H9 (cell line): ENCODE measurements around the gene NEBL. TPM values are rescaled to one million over a fixed set of nuclear protein-coding genes. Genes with fewer than 3 reads are reported as not detected.

Source experiments
- DNase-seq: peaks from one replicate; pipeline ENCODE4 v3.0.0-alpha.2; 2017
- H2AFZ ChIP-seq: one replicate; pipeline ENCODE4 v1.6.1; 2013; ENCODE audit warnings: mild to moderate bottlenecking, low read length, control low read depth, moderate library complexity
- H2AK5ac ChIP-seq: 2 replicates; pipeline ENCODE4 v1.6.1; 2013; ENCODE audit warnings: low read length, control low read depth, mixed read lengths; ENCODE audit not compliant: insufficient read length
- H2BK120ac ChIP-seq: one replicate; pipeline ENCODE4 v1.6.1; 2013; ENCODE audit warnings: low read depth, mild to moderate bottlenecking, low read length, control low read depth, inconsistent platforms; ENCODE audit not compliant: poor library complexity, severe bottlenecking
- H2BK12ac ChIP-seq: 2 replicates; pipeline ENCODE4 v1.6.1; 2013; ENCODE audit warnings: low read length, control low read depth, mixed read lengths, low read depth; ENCODE audit not compliant: insufficient read length
- H2BK15ac ChIP-seq: 2 replicates; pipeline ENCODE4 v1.6.1; 2013; ENCODE audit warnings: low read depth, low read length, control low read depth
- H2BK20ac ChIP-seq: one replicate; pipeline ENCODE4 v1.6.1; 2013; ENCODE audit warnings: low read depth, mild to moderate bottlenecking, low read length, control low read depth, inconsistent platforms; ENCODE audit not compliant: poor library complexity, severe bottlenecking
- H2BK5ac ChIP-seq: 2 replicates; pipeline ENCODE4 v1.6.1; 2013; ENCODE audit warnings: low read length, control low read depth, mixed read lengths; ENCODE audit not compliant: insufficient read length
- H3K14ac ChIP-seq: 2 replicates; pipeline ENCODE4 v1.6.1; 2013; ENCODE audit warnings: low read length, control low read depth; ENCODE audit not compliant: insufficient read depth
- H3K18ac ChIP-seq: 2 replicates; pipeline ENCODE4 v1.6.1; 2013; ENCODE audit warnings: low read depth, mild to moderate bottlenecking, mixed read lengths, low read length, control low read depth; ENCODE audit not compliant: insufficient read length
- H3K23ac ChIP-seq: 2 replicates; pipeline ENCODE4 v1.6.1; 2013; ENCODE audit warnings: low read length, control low read depth, mixed read lengths, low read depth; ENCODE audit not compliant: insufficient read length
- H3K23me2 ChIP-seq: 2 replicates; pipeline ENCODE4 v1.6.1; 2013; ENCODE audit warnings: low read depth, mild to moderate bottlenecking, mixed read lengths, low read length, control low read depth; ENCODE audit not compliant: insufficient read length, poor library complexity, severe bottlenecking
- H3K27ac ChIP-seq: 2 replicates; pipeline ENCODE4 v1.5.1; 2013; ENCODE audit warnings: low read length, control low read depth, mixed read lengths, low read depth; ENCODE audit not compliant: insufficient read length
- H3K27me3 ChIP-seq: 2 replicates; pipeline ENCODE4 v1.6.1; 2013; ENCODE audit warnings: low read length, control low read depth, inconsistent platforms; ENCODE audit not compliant: insufficient read depth
- H3K4ac ChIP-seq: 2 replicates; pipeline ENCODE4 v1.6.1; 2013; ENCODE audit warnings: low read depth, mild to moderate bottlenecking, control low read depth, inconsistent platforms, low read length, moderate library complexity
- H3K4me1 ChIP-seq: 2 replicates; pipeline ENCODE4 v1.6.1; 2013; ENCODE audit warnings: low read length, control low read depth, inconsistent platforms; ENCODE audit not compliant: insufficient read depth
- H3K4me2 ChIP-seq: 2 replicates; pipeline ENCODE4 v1.6.1; 2013; ENCODE audit warnings: low read length, control low read depth, mixed read lengths; ENCODE audit not compliant: insufficient read length, insufficient read depth
- H3K56ac ChIP-seq: 2 replicates; pipeline ENCODE4 v1.6.1; 2013; ENCODE audit warnings: low read depth, mild to moderate bottlenecking, mixed read lengths, low read length, control low read depth; ENCODE audit not compliant: insufficient read length
- H3K79me1 ChIP-seq: 2 replicates; pipeline ENCODE4 v1.6.1; 2013; ENCODE audit warnings: low read depth, mild to moderate bottlenecking, moderate library complexity, low read length, control low read depth, inconsistent platforms; ENCODE audit not compliant: insufficient read depth, poor library complexity, severe bottlenecking
- H3K79me2 ChIP-seq: 2 replicates; pipeline ENCODE4 v1.6.1; 2013; ENCODE audit warnings: low read length, control low read depth, inconsistent platforms; ENCODE audit not compliant: insufficient read depth
- H3K9ac ChIP-seq: 2 replicates; pipeline ENCODE4 v1.6.1; 2013; ENCODE audit warnings: low read length, control low read depth, mixed read lengths; ENCODE audit not compliant: insufficient read length; ENCODE audit errors: extremely low read depth
- H3K9me3 ChIP-seq: one replicate; pipeline ENCODE4 v1.6.1; 2013; ENCODE audit warnings: low read depth, low read length, inconsistent platforms; ENCODE audit not compliant: control insufficient read depth
- H3T11ph ChIP-seq: one replicate; pipeline ENCODE4 v1.6.1; 2013; ENCODE audit warnings: mild to moderate bottlenecking, low read length, control low read depth, inconsistent platforms
- H4K20me1 ChIP-seq: one replicate; pipeline ENCODE4 v1.6.1; 2013; ENCODE audit not compliant: control insufficient read depth, insufficient read length, insufficient read depth
- H4K5ac ChIP-seq: 2 replicates; pipeline ENCODE4 v1.6.1; 2013; ENCODE audit warnings: low read depth, mild to moderate bottlenecking, mixed read lengths, low read length, control low read depth; ENCODE audit not compliant: insufficient read length
- H4K8ac ChIP-seq: replicated peaks from 2 replicates; pipeline ENCODE4 v1.6.1; 2013; ENCODE audit warnings: low read length, control low read depth, mixed read lengths, low read depth; ENCODE audit not compliant: insufficient read length
- H4K91ac ChIP-seq: 2 replicates; pipeline ENCODE4 v1.6.1; 2013; ENCODE audit warnings: low read depth, mild to moderate bottlenecking, moderate library complexity, mixed read lengths, low read length, control low read depth; ENCODE audit not compliant: insufficient read length
- H3K27ac Mint-ChIP-seq, 3 experiments: 2 replicates in 2 of 3; 3 replicates in 1 of 3; pipeline ENCODE4 v1.8.0; 2020 to 2021; ENCODE audit warnings: mixed read lengths in 3 of 3, mild to moderate bottlenecking in 1 of 3, moderate library complexity in 1 of 3
- H3K27me3 Mint-ChIP-seq: 2 replicates; pipeline ENCODE4 v1.8.0; 2021; ENCODE audit warnings: low read depth, mild to moderate bottlenecking, moderate library complexity, mixed read lengths
- H3K36me3 Mint-ChIP-seq, 3 experiments: 2 replicates in 2 of 3; 3 replicates in 1 of 3; pipeline ENCODE4 v1.8.0; 2020 to 2021; ENCODE audit warnings: low read depth in 3 of 3, mixed read lengths in 3 of 3; ENCODE audit not compliant: insufficient read depth in 1 of 3
- H3K4me1 Mint-ChIP-seq, 2 experiments: 2 replicates each; pipeline ENCODE4 v1.8.0; 2020; ENCODE audit warnings: mixed read lengths in 2 of 2
- H3K4me3 Mint-ChIP-seq, 2 experiments: 2 replicates in 1 of 2; 3 replicates in 1 of 2; pipeline ENCODE4 v1.8.0; 2020 to 2021; ENCODE audit warnings: mild to moderate bottlenecking in 2 of 2, mixed read lengths in 2 of 2, moderate library complexity in 1 of 2
- H3K9me3 Mint-ChIP-seq, 2 experiments: 2 replicates in 1 of 2; 3 replicates in 1 of 2; pipeline ENCODE4 v1.8.0; 2020; ENCODE audit warnings: mild to moderate bottlenecking in 2 of 2, mixed read lengths in 2 of 2, moderate library complexity in 1 of 2
- CTCF ChIP-seq: fragments of 200-600 bp; sonication (generic); conservative IDR thresholded peaks from 3 replicates; pipeline ENCODE4 v1.8.0; 2021; ENCODE audit warnings: antibody characterized with exemption, mild to moderate bottlenecking
- WGBS: extraction: QIAGEN DNeasy Blood & Tissue Kit; methylation state at CpG from one replicate; pipeline ENCODE4 v1.1.7; 2013; ENCODE audit warnings: missing lambda C conversion rate, low lambda C conversion rate, mixed read lengths; ENCODE audit not compliant: insufficient read length; ENCODE audit errors: extremely low coverage; 5-methylcytosine and 5-hydroxymethylcytosine counted together
- total RNA-seq: library from RNA; stranded (reverse); gene quantifications from 2 replicates; pipeline ENCODE4 v1.2.1, GENCODE V29; 2021

The NEBL gene
- total RNA-seq, 1 experiment from 2014 or later = 20.9 TPM

GRCh38 chr10:20890491-20891337 lies 6.4 kb downstream of the NEBL start:
- Mint-ChIP-seq H3K27ac (peak overlapping the region in 1 of 3 experiments; percentile 86; a peak in 2 of 7 replicates), H3K9me3 (no peaks in the 10 kb centered on the region), H3K36me3 (peaks cover 0 to 7% (median 2%) of the 10 kb centered on the region in 3 experiments; a peak in 3 of 7 replicates), H3K27me3 (no peaks in the 10 kb centered on the region), H3K4me1 (peaks cover 30% of the 10 kb centered on the region in 2 experiments), H3K4me3 (no peak overlapping the region)
- H2BK12ac ChIP-seq = no peak overlapping the region
- H3K56ac ChIP-seq = no peak overlapping the region
- H2BK20ac ChIP-seq = no peak overlapping the region
- WGBS = no CpG with 5 or more reads among the region's 6 CpGs
- no peak overlapping the region for H3K27ac ChIP-seq
- H3K23me2 ChIP-seq = no peaks in the 10 kb centered on the region
- no peak overlapping the region for H2BK15ac ChIP-seq
- H3T11ph ChIP-seq = no peak overlapping the region
- no peak overlapping the region for H2BK120ac ChIP-seq
- no peak for DNase-seq
- H4K8ac ChIP-seq = no peak overlapping the region
- no peaks in the 10 kb centered on the region for H4K20me1 ChIP-seq
- no peak overlapping the region for H2AK5ac ChIP-seq
- no peaks in the 10 kb centered on the region for H3K9me3 ChIP-seq
- no peak overlapping the region for H2BK5ac ChIP-seq
- no peak overlapping the region for H3K9ac ChIP-seq
- no peak overlapping the region for H3K4me2 ChIP-seq
- H4K5ac ChIP-seq = no peak overlapping the region
- H2AFZ ChIP-seq = no peak overlapping the region
- no peak overlapping the region for H4K91ac ChIP-seq
- H3K79me2 ChIP-seq = no peaks in the 10 kb centered on the region
- no peak overlapping the region for H3K18ac ChIP-seq
- no peak overlapping the region for H3K14ac ChIP-seq
- H3K4ac ChIP-seq = no peak overlapping the region
- peaks cover 9% of the 10 kb centered on the region for H3K4me1 ChIP-seq
- H3K23ac ChIP-seq = no peak overlapping the region
- TF ChIP-seq CTCF = no peak
- no peaks in the 10 kb centered on the region for H3K79me1 ChIP-seq
- no peaks in the 10 kb centered on the region for H3K27me3 ChIP-seq
